H9 (cell line): Measurements from ENCODE around the gene NCBP3. TPM values are rescaled to one million over a fixed set of nuclear protein-coding genes. Genes with fewer than 3 reads are reported as not detected.
A peak's percentile ranks its signal among the peaks of the same experiment; 100 is the strongest.

ENCODE experiments used
- DNase-seq: peaks from one replicate; pipeline ENCODE4 v3.0.0-alpha.2; 2017
- H2AFZ ChIP-seq: one replicate; pipeline ENCODE4 v1.6.1; 2013; ENCODE audit warnings: mild to moderate bottlenecking, low read length, control low read depth, moderate library complexity
- H2AK5ac ChIP-seq: 2 replicates; pipeline ENCODE4 v1.6.1; 2013; ENCODE audit warnings: low read length, control low read depth, mixed read lengths; ENCODE audit not compliant: insufficient read length
- H2BK120ac ChIP-seq: one replicate; pipeline ENCODE4 v1.6.1; 2013; ENCODE audit warnings: low read depth, mild to moderate bottlenecking, low read length, control low read depth, inconsistent platforms; ENCODE audit not compliant: poor library complexity, severe bottlenecking
- H2BK12ac ChIP-seq: 2 replicates; pipeline ENCODE4 v1.6.1; 2013; ENCODE audit warnings: low read length, control low read depth, mixed read lengths, low read depth; ENCODE audit not compliant: insufficient read length
- H2BK15ac ChIP-seq: 2 replicates; pipeline ENCODE4 v1.6.1; 2013; ENCODE audit warnings: low read depth, low read length, control low read depth
- H2BK20ac ChIP-seq: one replicate; pipeline ENCODE4 v1.6.1; 2013; ENCODE audit warnings: low read depth, mild to moderate bottlenecking, low read length, control low read depth, inconsistent platforms; ENCODE audit not compliant: poor library complexity, severe bottlenecking
- H2BK5ac ChIP-seq: 2 replicates; pipeline ENCODE4 v1.6.1; 2013; ENCODE audit warnings: low read length, control low read depth, mixed read lengths; ENCODE audit not compliant: insufficient read length
- H3K14ac ChIP-seq: 2 replicates; pipeline ENCODE4 v1.6.1; 2013; ENCODE audit warnings: low read length, control low read depth; ENCODE audit not compliant: insufficient read depth
- H3K18ac ChIP-seq: 2 replicates; pipeline ENCODE4 v1.6.1; 2013; ENCODE audit warnings: low read depth, mild to moderate bottlenecking, mixed read lengths, low read length, control low read depth; ENCODE audit not compliant: insufficient read length
- H3K23ac ChIP-seq: 2 replicates; pipeline ENCODE4 v1.6.1; 2013; ENCODE audit warnings: low read length, control low read depth, mixed read lengths, low read depth; ENCODE audit not compliant: insufficient read length
- H3K23me2 ChIP-seq: 2 replicates; pipeline ENCODE4 v1.6.1; 2013; ENCODE audit warnings: low read depth, mild to moderate bottlenecking, mixed read lengths, low read length, control low read depth; ENCODE audit not compliant: insufficient read length, poor library complexity, severe bottlenecking
- H3K27ac ChIP-seq: 2 replicates; pipeline ENCODE4 v1.5.1; 2013; ENCODE audit warnings: low read length, control low read depth, mixed read lengths, low read depth; ENCODE audit not compliant: insufficient read length
- H3K27me3 ChIP-seq: 2 replicates; pipeline ENCODE4 v1.6.1; 2013; ENCODE audit warnings: low read length, control low read depth, inconsistent platforms; ENCODE audit not compliant: insufficient read depth
- H3K4ac ChIP-seq: 2 replicates; pipeline ENCODE4 v1.6.1; 2013; ENCODE audit warnings: low read depth, mild to moderate bottlenecking, control low read depth, inconsistent platforms, low read length, moderate library complexity
- H3K4me1 ChIP-seq: 2 replicates; pipeline ENCODE4 v1.6.1; 2013; ENCODE audit warnings: low read length, control low read depth, inconsistent platforms; ENCODE audit not compliant: insufficient read depth
- H3K4me2 ChIP-seq: 2 replicates; pipeline ENCODE4 v1.6.1; 2013; ENCODE audit warnings: low read length, control low read depth, mixed read lengths; ENCODE audit not compliant: insufficient read length, insufficient read depth
- H3K56ac ChIP-seq: 2 replicates; pipeline ENCODE4 v1.6.1; 2013; ENCODE audit warnings: low read depth, mild to moderate bottlenecking, mixed read lengths, low read length, control low read depth; ENCODE audit not compliant: insufficient read length
- H3K79me1 ChIP-seq: 2 replicates; pipeline ENCODE4 v1.6.1; 2013; ENCODE audit warnings: low read depth, mild to moderate bottlenecking, moderate library complexity, low read length, control low read depth, inconsistent platforms; ENCODE audit not compliant: insufficient read depth, poor library complexity, severe bottlenecking
- H3K79me2 ChIP-seq: 2 replicates; pipeline ENCODE4 v1.6.1; 2013; ENCODE audit warnings: low read length, control low read depth, inconsistent platforms; ENCODE audit not compliant: insufficient read depth
- H3K9ac ChIP-seq: 2 replicates; pipeline ENCODE4 v1.6.1; 2013; ENCODE audit warnings: low read length, control low read depth, mixed read lengths; ENCODE audit not compliant: insufficient read length; ENCODE audit errors: extremely low read depth
- H3K9me3 ChIP-seq: one replicate; pipeline ENCODE4 v1.6.1; 2013; ENCODE audit warnings: low read depth, low read length, inconsistent platforms; ENCODE audit not compliant: control insufficient read depth
- H3T11ph ChIP-seq: one replicate; pipeline ENCODE4 v1.6.1; 2013; ENCODE audit warnings: mild to moderate bottlenecking, low read length, control low read depth, inconsistent platforms
- H4K20me1 ChIP-seq: one replicate; pipeline ENCODE4 v1.6.1; 2013; ENCODE audit not compliant: control insufficient read depth, insufficient read length, insufficient read depth
- H4K5ac ChIP-seq: 2 replicates; pipeline ENCODE4 v1.6.1; 2013; ENCODE audit warnings: low read depth, mild to moderate bottlenecking, mixed read lengths, low read length, control low read depth; ENCODE audit not compliant: insufficient read length
- H4K8ac ChIP-seq: replicated peaks from 2 replicates; pipeline ENCODE4 v1.6.1; 2013; ENCODE audit warnings: low read length, control low read depth, mixed read lengths, low read depth; ENCODE audit not compliant: insufficient read length
- H4K91ac ChIP-seq: 2 replicates; pipeline ENCODE4 v1.6.1; 2013; ENCODE audit warnings: low read depth, mild to moderate bottlenecking, moderate library complexity, mixed read lengths, low read length, control low read depth; ENCODE audit not compliant: insufficient read length
- H3K27ac Mint-ChIP-seq, 3 experiments: 2 replicates in 2 of 3; 3 replicates in 1 of 3; pipeline ENCODE4 v1.8.0; 2020 to 2021; ENCODE audit warnings: mixed read lengths in 3 of 3, mild to moderate bottlenecking in 1 of 3, moderate library complexity in 1 of 3
- H3K27me3 Mint-ChIP-seq: 2 replicates; pipeline ENCODE4 v1.8.0; 2021; ENCODE audit warnings: low read depth, mild to moderate bottlenecking, moderate library complexity, mixed read lengths
- H3K36me3 Mint-ChIP-seq, 3 experiments: 2 replicates in 2 of 3; 3 replicates in 1 of 3; pipeline ENCODE4 v1.8.0; 2020 to 2021; ENCODE audit warnings: low read depth in 3 of 3, mixed read lengths in 3 of 3; ENCODE audit not compliant: insufficient read depth in 1 of 3
- H3K4me1 Mint-ChIP-seq, 2 experiments: 2 replicates each; pipeline ENCODE4 v1.8.0; 2020; ENCODE audit warnings: mixed read lengths in 2 of 2
- H3K4me3 Mint-ChIP-seq, 2 experiments: 2 replicates in 1 of 2; 3 replicates in 1 of 2; pipeline ENCODE4 v1.8.0; 2020 to 2021; ENCODE audit warnings: mild to moderate bottlenecking in 2 of 2, mixed read lengths in 2 of 2, moderate library complexity in 1 of 2
- H3K9me3 Mint-ChIP-seq, 2 experiments: 2 replicates in 1 of 2; 3 replicates in 1 of 2; pipeline ENCODE4 v1.8.0; 2020; ENCODE audit warnings: mild to moderate bottlenecking in 2 of 2, mixed read lengths in 2 of 2, moderate library complexity in 1 of 2
- CTCF ChIP-seq: fragments of 200-600 bp; sonication (generic); conservative IDR thresholded peaks from 3 replicates; pipeline ENCODE4 v1.8.0; 2021; ENCODE audit warnings: antibody characterized with exemption, mild to moderate bottlenecking
- WGBS: extraction: QIAGEN DNeasy Blood & Tissue Kit; methylation state at CpG from one replicate; pipeline ENCODE4 v1.1.7; 2013; ENCODE audit warnings: missing lambda C conversion rate, low lambda C conversion rate, mixed read lengths; ENCODE audit not compliant: insufficient read length; ENCODE audit errors: extremely low coverage; 5-methylcytosine and 5-hydroxymethylcytosine counted together
- total RNA-seq: library from RNA; stranded (reverse); gene quantifications from 2 replicates; pipeline ENCODE4 v1.2.1, GENCODE V29; 2021

NCBP3 gene
- total RNA-seq, 1 experiment from 2014 or later = 45.7 TPM

GRCh38 chr17:3808701-3809100, 37.3 kb downstream of the NCBP3 start:
- no peak overlapping the region for H2BK20ac ChIP-seq
- Mint-ChIP-seq H3K4me3 (no peak overlapping the region), H3K4me1 (no peaks in the 10 kb centered on the region), H3K36me3 (peaks cover 11 to 71% (median 61%) of the 10 kb centered on the region in 3 experiments; a peak in 6 of 7 replicates), H3K27ac (peak overlapping the region in 2 of 3 experiments; percentile 62 to 84; a peak in 1 of 7 replicates), H3K9me3 (no peaks in the 10 kb centered on the region), H3K27me3 (no peaks in the 10 kb centered on the region)
- H2BK120ac ChIP-seq = no peak overlapping the region
- H3K4ac ChIP-seq = no peak overlapping the region
- H3K56ac ChIP-seq = no peak overlapping the region
- no peak overlapping the region for H2AK5ac ChIP-seq
- no peak for TF ChIP-seq CTCF
- no peaks in the 10 kb centered on the region for H3K27me3 ChIP-seq
- H4K91ac ChIP-seq = no peak overlapping the region
- no peaks in the 10 kb centered on the region for H3K79me2 ChIP-seq
- H4K8ac ChIP-seq = no peak overlapping the region
- H3K23ac ChIP-seq = no peak overlapping the region
- H3K27ac ChIP-seq = no peak overlapping the region
- no peaks in the 10 kb centered on the region for H3K4me1 ChIP-seq
- H4K20me1 ChIP-seq = no peaks in the 10 kb centered on the region
- H3K79me1 ChIP-seq = no peaks in the 10 kb centered on the region
- no peak overlapping the region for H2AFZ ChIP-seq
- H3K14ac ChIP-seq = no peak overlapping the region
- H3K4me2 ChIP-seq = no peak overlapping the region
- no peak overlapping the region for H2BK12ac ChIP-seq
- DNase-seq = no peak
- no peak overlapping the region for H3T11ph ChIP-seq
- no peaks in the 10 kb centered on the region for H3K9me3 ChIP-seq
- no peak overlapping the region for H4K5ac ChIP-seq
- H2BK5ac ChIP-seq = no peak overlapping the region
- H3K9ac ChIP-seq = no peak overlapping the region
- no CpG with 5 or more reads among the region's 7 CpGs for WGBS
- H3K23me2 ChIP-seq = no peaks in the 10 kb centered on the region
- H2BK15ac ChIP-seq = no peak overlapping the region
- no peak overlapping the region for H3K18ac ChIP-seq
